HCT116 (cell line): ENCODE data around the gene NR6A1. TPM values are rescaled to one million over a fixed set of nuclear protein-coding genes. Genes with fewer than 3 reads are reported as not detected.

Source experiments
- ATAC-seq: fragments of 200-7000 bp; cut with Tn5 transposase; 2 replicates; pipeline ENCODE4 v1.9.1; 2020; ENCODE audit warnings: mild to moderate bottlenecking, moderate library complexity
- BruUV-seq: library from RNA; stranded (reverse); fragments of 400-500 nt; replicated peaks from 2 replicates; lab custom pipeline; 2021; lab: Mats Ljungman, UMichigan
- CTCF ChIA-PET: fragments of 300-600 bp; sonication (Branson Sonifier 250); formaldehyde crosslinking; loops from one replicate; lab custom pipeline; 2021; ENCODE audit warnings: antibody characterized with exemption; lab: Charles Lee
- POLR2A ChIA-PET: fragments of 300-600, 350-600 bp; sonication (Branson Sonifier 250); formaldehyde crosslinking; loops from one replicate; lab custom pipeline; 2021; ENCODE audit warnings: antibody characterized with exemption; lab: Charles Lee
- RAD21 ChIA-PET, 2 experiments: fragments of 300-600 bp; sonication (Branson Sonifier 250); formaldehyde crosslinking; loops; one replicate each; lab custom pipeline; 2023; ENCODE audit warnings: low total read pairs in 2 of 2; ENCODE audit not compliant: uncharacterized antibody in 2 of 2, unreplicated experiment in 2 of 2, low non-redundant PET in 1 of 2; lab: Charles Lee
- DNase-seq: peaks from one replicate; pipeline ENCODE4 v3.0.0-alpha.2; 2010; ENCODE audit warnings: low read depth, low spot score
- H2AFZ ChIP-seq: fragments of 200-600 bp; shearing (Covaris generic), sonication (generic); 2 replicates; pipeline ENCODE4 v1.6.1; 2017; ENCODE audit warnings: low read depth, mixed run types, mixed read lengths, antibody characterized with exemption, low read length; ENCODE audit not compliant: poor library complexity, severe bottlenecking
- H3K27ac ChIP-seq: 2 replicates; pipeline ENCODE4 v1.5.1; 2012; ENCODE audit warnings: low read depth, low read length
- H3K27me3 ChIP-seq: fragments of 200-600 bp; sonication (generic); 2 replicates; pipeline ENCODE4 v1.6.1; 2016; ENCODE audit warnings: mixed run types, low read length, mixed read lengths; ENCODE audit not compliant: insufficient read depth
- H3K36me3 ChIP-seq, 2 experiments: fragments of 200-500 bp in 1 of 2; fragments of 200-600 bp in 1 of 2; sonication (Bioruptor generic) in 1 of 2; sonication (generic) in 1 of 2; 2 replicates each; pipeline versions ENCODE4 v1.5.1 to v1.6.1; 2014 to 2016; ENCODE audit warnings: low read length in 2 of 2, inconsistent platforms in 1 of 2, mixed read lengths in 1 of 2, mixed run types in 1 of 2; ENCODE audit not compliant: insufficient read depth in 2 of 2, control insufficient read depth in 1 of 2
- H3K4me1 ChIP-seq, 2 experiments: fragments of 200-600 bp in 1 of 2; sonication (generic) in 1 of 2; 2 replicates each; pipeline versions ENCODE4 v1.5.1 to v1.6.1; 2012 to 2017; ENCODE audit warnings: low read length in 2 of 2, inconsistent platforms in 1 of 2, mild to moderate bottlenecking in 1 of 2, mixed read lengths in 1 of 2, mixed run types in 1 of 2, moderate library complexity in 1 of 2; ENCODE audit not compliant: insufficient read depth in 2 of 2, control insufficient read depth in 1 of 2
- H3K4me2 ChIP-seq: fragments of 200-600 bp; sonication (generic); 2 replicates; pipeline ENCODE4 v1.6.1; 2017; ENCODE audit warnings: mixed run types, low read length, mixed read lengths
- H3K4me3 ChIP-seq, 2 experiments: fragments of 200-600 bp in 1 of 2; sonication (generic) in 1 of 2; replicated peaks in 1 of 2; 2 replicates each; pipeline ENCODE4 v1.5.1; 2011 to 2016; ENCODE audit warnings: low read length in 2 of 2, control low read depth in 1 of 2, low read depth in 1 of 2, mild to moderate bottlenecking in 1 of 2, mixed read lengths in 1 of 2, mixed run types in 1 of 2
- H3K79me2 ChIP-seq: fragments of 200-600 bp; sonication (generic); 2 replicates; pipeline ENCODE4 v1.6.1; 2017; ENCODE audit warnings: mild to moderate bottlenecking, mixed run types, low read length, moderate library complexity, mixed read lengths; ENCODE audit not compliant: insufficient read depth
- H3K9ac ChIP-seq: fragments of 200-600 bp; sonication (generic); 2 replicates; pipeline ENCODE4 v1.6.1; 2016; ENCODE audit warnings: low read length, mixed read lengths
- H3K9me2 ChIP-seq: fragments of 200-600 bp; sonication (generic), shearing (Covaris generic); 2 replicates; pipeline ENCODE4 v1.6.1; 2017; ENCODE audit warnings: mixed run types, mild to moderate bottlenecking, moderate library complexity; ENCODE audit not compliant: insufficient read depth
- H3K9me3 ChIP-seq, 2 experiments: fragments of 200-500 bp in 1 of 2; fragments of 200-600 bp in 1 of 2; sonication (Bioruptor generic) in 1 of 2; sonication (generic) in 1 of 2; 2 replicates each; pipeline ENCODE4 v1.6.1; 2014 to 2017; ENCODE audit warnings: low read length in 2 of 2, mixed read lengths in 2 of 2, inconsistent platforms in 1 of 2, low read depth in 1 of 2, mild to moderate bottlenecking in 1 of 2, mixed run types in 1 of 2, moderate library complexity in 1 of 2; ENCODE audit not compliant: control insufficient read depth in 1 of 2, insufficient read depth in 1 of 2
- H4K20me1 ChIP-seq: fragments of 200-600 bp; sonication (generic), shearing (Covaris generic); 2 replicates; pipeline ENCODE4 v1.6.1; 2017; ENCODE audit warnings: mixed run types, mild to moderate bottlenecking, moderate library complexity; ENCODE audit not compliant: insufficient read depth
- CBX3 ChIP-seq: IDR thresholded peaks from 2 replicates; pipeline ENCODE4 v1.6.1; 2012; ENCODE audit warnings: low read depth
- MAX ChIP-seq: IDR thresholded peaks from 2 replicates; pipeline ENCODE4 v1.6.1; 2012
- POLR2AphosphoS5 ChIP-seq: IDR thresholded peaks from 2 replicates; pipeline ENCODE4 v1.6.1; 2011; ENCODE audit warnings: mild to moderate bottlenecking, low read depth, low read length, moderate library complexity
- RAD21 ChIP-seq: IDR thresholded peaks from 2 replicates; pipeline ENCODE4 v1.6.1; 2012; ENCODE audit warnings: low read depth, mild to moderate bottlenecking
- SRF ChIP-seq: IDR thresholded peaks from 2 replicates; pipeline ENCODE4 v1.6.1; 2012; ENCODE audit warnings: low read depth
- YY1 ChIP-seq: IDR thresholded peaks from 2 replicates; pipeline ENCODE4 v1.6.1; 2011; ENCODE audit warnings: low read length, low read depth, moderate library complexity, mild to moderate bottlenecking; ENCODE audit not compliant: insufficient replicate concordance; ENCODE audit errors: extremely low read depth
- ZNF274 ChIP-seq: fragments of 200-500 bp; sonication (Bioruptor generic); IDR thresholded peaks from 2 replicates; pipeline ENCODE4 v1.6.1; 2014; ENCODE audit warnings: mild to moderate bottlenecking, low read depth, low read length, inconsistent platforms
- intact Hi-C: fragments of 100-400 bp; cut with micrococcal nuclease; formaldehyde crosslinking; loops from 2 replicates; pipeline ENCODE4 v1.10.0; 2022
- total RNA-seq: library from RNA; stranded (reverse); gene quantifications from one replicate; pipeline ENCODE4 v1.2.1, GENCODE V29; 2021; ENCODE audit not compliant: unreplicated experiment

The NR6A1 gene
- total RNA-seq, 1 experiment from 2014 or later, result 9.9 TPM

GRCh38 chr9:124809211-124809610 lies 38.1 kb upstream of the NR6A1 start (continued):
- TF ChIP-seq CBX3 (no peak), SRF (no peak), ZNF274 (no peak), RAD21 (no peak)
- TF ChIP-seq, all 23 proteins: peak for 0

- Histone ChIP-seq H3K4me1 (peaks cover 34 to 41% of the 10 kb centered on the region in 2 experiments), H3K27ac (no peak overlapping the region), H2AFZ (no peak overlapping the region), H3K4me2 (no peak overlapping the region), H3K36me3 (no peaks in the 10 kb centered on the region), H3K79me2 (no peaks in the 10 kb centered on the region), H4K20me1 (no peaks in the 10 kb centered on the region), H3K9me3 (no peaks in the 10 kb centered on the region), H3K9me2 (no peaks in the 10 kb centered on the region), H3K9ac (no peak overlapping the region), H3K4me3 (no peak overlapping the region), H3K27me3 (no peaks in the 10 kb centered on the region)
- no TSS peak for BruUV-seq
- intact Hi-C loops, result no loop called here
- ATAC-seq, result no peak
- RAD21 ChIA-PET, result no interaction called here
- DNase-seq, result no peak
- no peak for TF ChIP-seq RAD21
- TF ChIP-seq POLR2AphosphoS5, result no peak
- no peak for TF ChIP-seq CBX3
- TF ChIP-seq YY1, result no peak
- TF ChIP-seq MAX, result no peak
- TF ChIP-seq SRF, result no peak
- CTCF ChIA-PET, result interaction anchor here (4.1 kb wide), 1 partner anchor 44 kb away, joined by 15 read pairs; the partner anchor contains the start of gene WDR38
- POLR2A ChIA-PET, result no interaction called here
Measured at GRCh38 chr9:124808246-124808956, 37.3 kb upstream of the NR6A1 start.
